NT2/D1 (cell line): ENCODE data around the gene CLEC11A.

Source experiments
- SUZ12 ChIP-seq: IDR thresholded peaks from 2 replicates; pipeline ENCODE4 v1.6.1; 2011; ENCODE audit not compliant: insufficient read length, insufficient read depth; ENCODE audit errors: extremely low read depth
- YY1 ChIP-seq: IDR thresholded peaks from 2 replicates; pipeline ENCODE4 v1.6.1; 2011; ENCODE audit not compliant: insufficient read length, insufficient read depth
- ZNF274 ChIP-seq: IDR thresholded peaks from 2 replicates; pipeline ENCODE4 v1.6.1; 2011; ENCODE audit warnings: mild to moderate bottlenecking, low read depth, low read length

GRCh38 chr19:50722201-50723013 lies 757 bp upstream of the CLEC11A start:
- TF ChIP-seq ZNF274 (no peak), YY1 (no peak), SUZ12 (no peak)
